GM12891 (cell line): Measurements from ENCODE around the gene SCYGR3.

Experiments
- PAX5 ChIP-seq: IDR thresholded peaks from 2 replicates; pipeline ENCODE4 v1.6.1; 2011; ENCODE audit warnings: low read length, moderate library complexity, mild to moderate bottlenecking; ENCODE audit not compliant: insufficient read depth, severe bottlenecking
- POLR2AphosphoS5 ChIP-seq: IDR thresholded peaks from 2 replicates; pipeline ENCODE4 v1.6.1; 2011; ENCODE audit warnings: low read depth, low read length, control low read depth
- SPI1 ChIP-seq: IDR thresholded peaks from 2 replicates; pipeline ENCODE4 v1.6.1; 2011; ENCODE audit warnings: low read depth, low read length, control low read depth

- TF ChIP-seq POLR2AphosphoS5 = no peak
- no peak for TF ChIP-seq PAX5
- no peak for TF ChIP-seq SPI1
Observed at GRCh38 chr2:227568852-227569169, 45.8 kb downstream of the SCYGR3 start.
